K562 (cell line): ENCODE measurements around the gene IARS2. TPM values are rescaled to one million over a fixed set of nuclear protein-coding genes. Genes with fewer than 3 reads are reported as not detected.

ENCODE experiments used
- ATF1 ChIP-seq, 2 experiments: fragments of 450-650 bp in 1 of 2; IDR thresholded peaks; 2 replicates each; pipeline ENCODE4 v1.6.1; 2016; ENCODE audit warnings: missing compliant biosample characterization in 1 of 2, missing genetic modification characterization in 1 of 2
- CBX5 ChIP-seq: IDR thresholded peaks from 2 replicates; pipeline ENCODE4 v1.6.1; 2014; ENCODE audit warnings: low read depth, borderline replicate concordance
- CCNT2 ChIP-seq: IDR thresholded peaks from 2 replicates; pipeline ENCODE4 v1.6.1; 2011; ENCODE audit warnings: borderline replicate concordance, low read depth, mild to moderate bottlenecking, moderate library complexity, mixed read lengths, low read length; ENCODE audit not compliant: insufficient read length; ENCODE audit errors: extremely low read depth
- CEBPB ChIP-seq: fragments of 450-650 bp; IDR thresholded peaks from 2 replicates; pipeline ENCODE4 v1.6.1; 2016; ENCODE audit warnings: missing genetic modification characterization, missing compliant biosample characterization
- CREB1 ChIP-seq, 2 experiments: sonication (generic) in 1 of 2; formaldehyde crosslinking in 1 of 2; IDR thresholded peaks; 2 replicates each; pipeline versions ENCODE4 v1.6.1 to v1.8.0; 2012 to 2022; ENCODE audit warnings: inconsistent platforms in 1 of 2, mild to moderate bottlenecking in 1 of 2, missing genetic modification reagents in 1 of 2, moderate library complexity in 1 of 2
- CREM ChIP-seq: IDR thresholded peaks from 2 replicates; pipeline ENCODE4 v1.6.1; 2014; ENCODE audit warnings: antibody characterized with exemption, low read depth
- HDAC3 ChIP-seq: fragments of 450-650 bp; IDR thresholded peaks from 2 replicates; pipeline ENCODE4 v1.6.1; 2018; ENCODE audit warnings: borderline replicate concordance, mild to moderate bottlenecking, moderate library complexity; ENCODE audit not compliant: partially characterized antibody
- HEY1 ChIP-seq: fragments of 250-450 bp; sonication (Bioruptor Pico); IDR thresholded peaks from 2 replicates; pipeline ENCODE4 v1.5.0; 2020; ENCODE audit warnings: mild to moderate bottlenecking, moderate library complexity, borderline replicate concordance
- IFI16 ChIP-seq: fragments of 250-450 bp; sonication (Bioruptor Pico); IDR thresholded peaks from 2 replicates; pipeline ENCODE4 v2.1.2; 2022; ENCODE audit warnings: mild to moderate bottlenecking, inconsistent platforms
- JUND ChIP-seq, 2 experiments: IDR thresholded peaks; 2 replicates in 1 of 2; 3 replicates in 1 of 2; pipeline ENCODE4 v1.6.1; 2011; ENCODE audit warnings: borderline replicate concordance in 2 of 2, low read depth in 2 of 2, low read length in 2 of 2, improper control_type of control experiment in 1 of 2, missing biosample characterization in 1 of 2, missing genetic modification characterization in 1 of 2, missing genetic modification reagents in 1 of 2
- KHSRP ChIP-seq: fragments of 450-650 bp; IDR thresholded peaks from 2 replicates; pipeline ENCODE4 v1.6.1; 2017
- PBX2 ChIP-seq, 2 experiments: IDR thresholded peaks in 1 of 2; conservative IDR thresholded peaks in 1 of 2; 2 replicates each; pipeline ENCODE4 v1.6.1; 2016; ENCODE audit warnings: low read depth in 2 of 2, mild to moderate bottlenecking in 1 of 2, missing compliant biosample characterization in 1 of 2, missing genetic modification characterization in 1 of 2, moderate library complexity in 1 of 2
- RAD51 ChIP-seq: fragments of 450-650 bp; IDR thresholded peaks from 2 replicates; pipeline ENCODE4 v1.7.1; 2016; ENCODE audit warnings: low read depth, mild to moderate bottlenecking, borderline replicate concordance
- TOE1 ChIP-seq, 2 experiments: fragments of 450-650 bp in 1 of 2; sonication (generic) in 1 of 2; formaldehyde crosslinking in 1 of 2; IDR thresholded peaks; 2 replicates each; pipeline versions ENCODE4 v1.7.1 to v1.8.0; 2016 to 2022; ENCODE audit warnings: borderline replicate concordance in 2 of 2, mild to moderate bottlenecking in 2 of 2, antibody characterized with exemption in 1 of 2, inconsistent platforms in 1 of 2, low read depth in 1 of 2, missing genetic modification reagents in 1 of 2, moderate library complexity in 1 of 2
- ZNF584 ChIP-seq: fragments of 200-800 bp; sonication (Bioruptor generic); IDR thresholded peaks from 2 replicates; pipeline ENCODE4 v1.6.1; 2016; ENCODE audit warnings: low read depth, mild to moderate bottlenecking, missing genetic modification characterization, missing compliant biosample characterization
- ZNF609 ChIP-seq: sonication (generic); formaldehyde crosslinking; IDR thresholded peaks from 2 replicates; pipeline ENCODE4 v1.8.1; 2023; ENCODE audit warnings: missing genetic modification reagents, mild to moderate bottlenecking, borderline replicate concordance
- polyA plus RNA-seq, 8 experiments: library from polyadenylated mRNA; depleted of rRNA in 4 of 8; stranded (reverse) in 5 of 8; unstranded in 3 of 8; fragments of >200 nt; fragmentation: Nextera tagmentation in 2 of 8; fragmentation: Illumina TruSeq in 1 of 8; extraction: Ambion mirVana in 2 of 8; extraction: Trizol in 1 of 8; gene quantifications; 2 replicates each; pipeline versions ENCODE4 v1.2.1 to v1.2.3, GENCODE V29; 2011 to 2014; ENCODE audit warnings: inconsistent platforms in 1 of 8, missing spikeins in 1 of 8
- total RNA-seq, 7 experiments: library from RNA; depleted of rRNA in 6 of 7; stranded (reverse); fragments of >200 nt in 6 of 7; fragmentation: Illumina TruSeq in 2 of 7; extraction: Trizol in 2 of 7; gene quantifications; 2 replicates each; pipeline versions ENCODE4 v1.2.1 to v1.2.3, GENCODE V29; 2011 to 2021; ENCODE audit warnings: low replicate concordance in 1 of 7

IARS2 gene
- total and polyA plus RNA-seq, 9 of the 15 experiments (the other 6 are each of a cell fraction or from before 2014, with no cell fraction given): 39.6 to 127 (median 93.8) TPM

GRCh38 chr1:220119043-220119512 lies 25.1 kb downstream of the IARS2 start (continued):
- TF ChIP-seq CREB1 (IDR thresholded peaks at IDR 0.05) (peak; percentile 92), CREB1 (CRISPR knock-in tag; IDR thresholded peaks at IDR 0.05) (peak; percentile 84; the same call in 1 of the 2 replicates), CEBPB (tag) (peak; percentile 64), ZNF584 (CRISPR knock-in tag) (peak; percentile 75; the same call in 1 of the 2 replicates), TOE1 (IDR thresholded peaks at IDR 0.05; ENCODE audit: borderline replicate concordance) (0 out of 2 replicates have a peak, but pooled peaks have one; percentile 28), TOE1 (CRISPR knock-in tag; IDR thresholded peaks at IDR 0.05; ENCODE audit: borderline replicate concordance, low read depth) (no peak), PBX2 (CRISPR knock-in tag; IDR thresholded peaks at IDR 0.05; ENCODE audit: low read depth) (no peak), PBX2 (tag; conservative IDR thresholded peaks at IDR 0.05; ENCODE audit: low read depth) (peak; percentile 96), RAD51 (peak; percentile 19; the same call in 1 of the 2 replicates), CREM (peak; percentile 96), HDAC3 (peak; percentile 91), KHSRP (peak; percentile 71), CBX5 (no peak), JUND (IDR thresholded peaks at IDR 0.05; ENCODE audit: borderline replicate concordance, low read depth, low read length) (peak; percentile 95), JUND (tag; IDR thresholded peaks at IDR 0.05; ENCODE audit: borderline replicate concordance, low read depth, low read length) (peak; percentile 97), ATF1 (CRISPR knock-in tag; IDR thresholded peaks at IDR 0.05) (no peak), ATF1 (tag; IDR thresholded peaks at IDR 0.05) (peak; percentile 94), ZNF609 (CRISPR knock-in tag) (0 out of 2 replicates have a peak, but pooled peaks have one; percentile 36), HEY1 (CRISPR knock-in tag) (no peak), IFI16 (no peak), CCNT2 (peak; percentile 33)
